Loucy (cell line): ENCODE data around the gene DPP8.

Experiments used
- H2AFZ ChIP-seq: fragments of 200-600 bp; sonication (generic); 2 replicates; pipeline ENCODE4 v1.6.0; 2016; ENCODE audit warnings: antibody characterized with exemption, mild to moderate bottlenecking, low read length, moderate library complexity
- H3F3A ChIP-seq: fragments of 200-600 bp; 2 replicates; pipeline ENCODE4 v1.6.0; 2016; ENCODE audit warnings: antibody characterized with exemption, low read depth, mild to moderate bottlenecking
- H3K27me3 ChIP-seq: fragments of 200-600 bp; sonication (generic); 2 replicates; pipeline ENCODE4 v1.6.1; 2014; ENCODE audit warnings: low read length, mild to moderate bottlenecking; ENCODE audit not compliant: insufficient read depth, poor library complexity, severe bottlenecking
- H3K36me3 ChIP-seq: fragments of 200-600 bp; sonication (generic); 2 replicates; pipeline ENCODE4 v1.6.1; 2016; ENCODE audit warnings: low read length; ENCODE audit not compliant: insufficient read depth
- H3K4me1 ChIP-seq: fragments of 200-600 bp; sonication (generic); 2 replicates; pipeline ENCODE4 v1.5.1; 2014; ENCODE audit warnings: low read length, mild to moderate bottlenecking; ENCODE audit not compliant: insufficient read depth, poor library complexity, severe bottlenecking
- H3K4me2 ChIP-seq: fragments of 200-600 bp; sonication (generic); 2 replicates; pipeline ENCODE4 v1.6.0; 2014; ENCODE audit warnings: antibody characterized with exemption, low read length, low read depth, mild to moderate bottlenecking; ENCODE audit not compliant: poor library complexity, severe bottlenecking
- H3K4me3 ChIP-seq: fragments of 200-600 bp; sonication (generic); 2 replicates; pipeline ENCODE4 v1.5.1; 2014; ENCODE audit warnings: low read length, mild to moderate bottlenecking, mixed read lengths; ENCODE audit not compliant: poor library complexity, severe bottlenecking
- H3K79me2 ChIP-seq: fragments of 200-600 bp; sonication (generic); 2 replicates; pipeline ENCODE4 v1.6.1; 2014; ENCODE audit warnings: low read length; ENCODE audit not compliant: insufficient read depth
- H3K9ac ChIP-seq: fragments of 200-600 bp; sonication (generic); 2 replicates; pipeline ENCODE4 v1.6.0; 2014; ENCODE audit warnings: mild to moderate bottlenecking, low read depth, low read length, moderate library complexity; ENCODE audit not compliant: poor library complexity, severe bottlenecking
- H3K9me2 ChIP-seq: fragments of 200-600 bp; sonication (generic); replicated peaks from 2 replicates; pipeline ENCODE4 v1.6.1; 2016; ENCODE audit warnings: low read depth, low read length, mixed read lengths
- H3K9me3 ChIP-seq: fragments of 200-600 bp; sonication (generic); 2 replicates; pipeline ENCODE4 v1.6.1; 2014; ENCODE audit warnings: mild to moderate bottlenecking, antibody characterized with exemption, low read length, low read depth; ENCODE audit not compliant: insufficient read depth
- H4K20me1 ChIP-seq: fragments of 200-600 bp; sonication (generic); 2 replicates; pipeline ENCODE4 v1.6.0; 2014; ENCODE audit warnings: antibody characterized with exemption, low read length, mild to moderate bottlenecking; ENCODE audit not compliant: insufficient read depth, poor library complexity, severe bottlenecking
- EZH2phosphoT487 ChIP-seq: fragments of 200-600 bp; IDR thresholded peaks from 2 replicates; pipeline ENCODE4 v1.6.1; 2018; ENCODE audit warnings: antibody characterized with exemption, mild to moderate bottlenecking, moderate library complexity, borderline replicate concordance
- TF ChIP-seq, protein P1 (sequence below): fragments of 200-600 bp; sonication (generic); conservative IDR thresholded peaks from 2 replicates; pipeline ENCODE4 v1.5.1; 2014; ENCODE audit warnings: mild to moderate bottlenecking, antibody characterized with exemption, low read length

DPP8 gene

DNA sequence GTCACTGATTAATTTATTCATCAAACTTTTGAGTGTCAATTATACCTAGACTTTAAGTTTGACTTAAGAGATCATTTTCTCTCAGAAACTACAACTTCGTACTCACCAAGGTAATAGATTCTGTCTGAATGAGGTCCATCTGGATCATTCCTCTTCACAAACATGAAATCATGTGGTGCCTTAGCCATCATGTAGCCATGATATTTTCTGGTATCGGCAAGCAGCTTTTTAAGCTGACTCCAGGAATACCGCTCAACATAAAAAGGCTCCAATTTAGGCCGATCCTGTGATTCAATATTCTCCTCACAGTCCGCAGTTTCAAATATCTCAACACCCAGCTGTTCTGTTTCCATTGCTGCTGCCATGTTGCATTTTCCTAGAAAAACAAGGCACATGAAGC is 5.3 kb downstream of the DPP8 start:
- H3K4me1 ChIP-seq = peaks cover 60% of the 10 kb centered on the region
- H3K4me3 ChIP-seq = peak overlapping the region; percentile 68
- peaks cover 19% of the 10 kb centered on the region for H3F3A ChIP-seq
- no peaks in the 10 kb centered on the region for H3K9me3 ChIP-seq
- H3K9ac ChIP-seq = peak overlapping the region; percentile 69
- H4K20me1 ChIP-seq = peaks cover 32% of the 10 kb centered on the region
- H3K27me3 ChIP-seq = no peaks in the 10 kb centered on the region
- H3K9me2 ChIP-seq = no peaks in the 10 kb centered on the region
- H2AFZ ChIP-seq = no peak overlapping the region
- no peak for TF ChIP-seq EZH2phosphoT487
- TF ChIP-seq, protein P1, sequence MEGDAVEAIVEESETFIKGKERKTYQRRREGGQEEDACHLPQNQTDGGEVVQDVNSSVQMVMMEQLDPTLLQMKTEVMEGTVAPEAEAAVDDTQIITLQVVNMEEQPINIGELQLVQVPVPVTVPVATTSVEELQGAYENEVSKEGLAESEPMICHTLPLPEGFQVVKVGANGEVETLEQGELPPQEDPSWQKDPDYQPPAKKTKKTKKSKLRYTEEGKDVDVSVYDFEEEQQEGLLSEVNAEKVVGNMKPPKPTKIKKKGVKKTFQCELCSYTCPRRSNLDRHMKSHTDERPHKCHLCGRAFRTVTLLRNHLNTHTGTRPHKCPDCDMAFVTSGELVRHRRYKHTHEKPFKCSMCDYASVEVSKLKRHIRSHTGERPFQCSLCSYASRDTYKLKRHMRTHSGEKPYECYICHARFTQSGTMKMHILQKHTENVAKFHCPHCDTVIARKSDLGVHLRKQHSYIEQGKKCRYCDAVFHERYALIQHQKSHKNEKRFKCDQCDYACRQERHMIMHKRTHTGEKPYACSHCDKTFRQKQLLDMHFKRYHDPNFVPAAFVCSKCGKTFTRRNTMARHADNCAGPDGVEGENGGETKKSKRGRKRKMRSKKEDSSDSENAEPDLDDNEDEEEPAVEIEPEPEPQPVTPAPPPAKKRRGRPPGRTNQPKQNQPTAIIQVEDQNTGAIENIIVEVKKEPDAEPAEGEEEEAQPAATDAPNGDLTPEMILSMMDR = no peak
- peak overlapping the region; percentile 92 for H3K4me2 ChIP-seq
- H3K36me3 ChIP-seq = peaks cover 12% of the 10 kb centered on the region; the same call in 1 of the 2 replicates
- peaks cover 76% of the 10 kb centered on the region for H3K79me2 ChIP-seq

DNA sequence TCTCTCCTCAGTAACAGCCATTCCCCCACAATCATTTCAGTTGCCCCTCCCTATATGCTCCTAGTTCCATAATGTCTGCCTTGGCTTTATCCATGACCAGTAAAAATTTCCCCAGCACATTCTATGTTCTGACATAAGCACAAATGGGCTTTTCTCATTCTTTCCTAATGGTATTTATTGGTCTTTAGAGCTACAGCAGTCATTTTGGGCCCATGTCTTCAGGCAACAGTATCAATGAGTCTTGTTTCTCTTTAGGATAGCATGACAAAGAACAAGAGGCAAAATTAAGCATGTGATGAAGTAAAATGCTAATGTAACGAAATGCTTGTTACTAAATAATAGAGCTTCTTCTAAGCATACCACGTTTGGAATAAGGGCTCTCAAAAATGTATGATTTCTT is 8.2 kb downstream of the DPP8 start:
- no peak overlapping the region for H2AFZ ChIP-seq
- no peaks in the 10 kb centered on the region for H3K27me3 ChIP-seq
- H4K20me1 ChIP-seq = peaks cover 9% of the 10 kb centered on the region
- no peak overlapping the region for H3K4me3 ChIP-seq
- H3K79me2 ChIP-seq = peaks cover 50% of the 10 kb centered on the region
- H3F3A ChIP-seq = peaks cover 13% of the 10 kb centered on the region
- peak overlapping the region; percentile 43 for H3K4me2 ChIP-seq
- peaks cover 40% of the 10 kb centered on the region for H3K4me1 ChIP-seq
- TF ChIP-seq, protein P1 = no peak
- TF ChIP-seq EZH2phosphoT487 = no peak
- no peak overlapping the region for H3K9ac ChIP-seq
- H3K9me2 ChIP-seq = no peaks in the 10 kb centered on the region
- H3K9me3 ChIP-seq = no peaks in the 10 kb centered on the region
- peaks cover 22% of the 10 kb centered on the region; the same call in 1 of the 2 replicates for H3K36me3 ChIP-seq

GRCh38 chr15:65494076-65494475 is 23.4 kb downstream of the DPP8 start:
- H3F3A ChIP-seq = no peaks in the 10 kb centered on the region
- no peaks in the 10 kb centered on the region for H3K4me1 ChIP-seq
- peaks cover 6% of the 10 kb centered on the region; the same call in 1 of the 2 replicates for H3K79me2 ChIP-seq
- no peak overlapping the region for H2AFZ ChIP-seq
- H3K4me3 ChIP-seq = no peak overlapping the region
- H3K36me3 ChIP-seq = peaks cover 60% of the 10 kb centered on the region; the same call in 1 of the 2 replicates
- no peaks in the 10 kb centered on the region for H3K9me2 ChIP-seq
- H3K9me3 ChIP-seq = no peaks in the 10 kb centered on the region
- no peak overlapping the region for H3K4me2 ChIP-seq
- TF ChIP-seq EZH2phosphoT487 = no peak
- TF ChIP-seq, protein P1 = no peak
- no peak overlapping the region for H3K9ac ChIP-seq
- H3K27me3 ChIP-seq = no peaks in the 10 kb centered on the region
- H4K20me1 ChIP-seq = peaks cover 4% of the 10 kb centered on the region
